HepG2 (cell line): ENCODE results near the gene CYP27B1. TPM values are rescaled to one million over a fixed set of nuclear protein-coding genes. Genes with fewer than 3 reads are reported as not detected.

Source experiments
- AGO1 ChIP-seq: fragments of 200-400 bp; formaldehyde crosslinking; IDR thresholded peaks from 2 replicates; pipeline ENCODE4 v1.6.1; 2017; ENCODE audit warnings: mild to moderate bottlenecking, low read depth, low read length, moderate library complexity; ENCODE audit not compliant: poor library complexity, severe bottlenecking
- ETV5 ChIP-seq: IDR thresholded peaks from 2 replicates; pipeline ENCODE4 v1.6.1; 2018; ENCODE audit warnings: missing biosample characterization, missing genetic modification reagents, inconsistent platforms, borderline replicate concordance
- GABPB1 ChIP-seq: IDR thresholded peaks from 2 replicates; pipeline ENCODE4 v1.6.1; 2016; ENCODE audit warnings: mild to moderate bottlenecking, missing genetic modification reagents, moderate library complexity, missing compliant biosample characterization
- HES4 ChIP-seq: sonication (generic); formaldehyde crosslinking; IDR thresholded peaks from 2 replicates; pipeline ENCODE4 v1.9.0; 2021; ENCODE audit warnings: mild to moderate bottlenecking, missing genetic modification reagents, borderline replicate concordance
- KMT2B ChIP-seq: IDR thresholded peaks from 2 replicates; pipeline ENCODE4 v1.6.1; 2016; ENCODE audit warnings: missing genetic modification reagents, missing compliant biosample characterization
- ZBTB38 ChIP-seq: sonication (generic); formaldehyde crosslinking; IDR thresholded peaks from 2 replicates; pipeline ENCODE4 v1.5.1; 2020; ENCODE audit warnings: mild to moderate bottlenecking, missing genetic modification reagents
- ZBTB7A ChIP-seq: sonication (generic); formaldehyde crosslinking; IDR thresholded peaks from 2 replicates; pipeline ENCODE4 v1.8.0; 2022; ENCODE audit warnings: mild to moderate bottlenecking, missing genetic modification reagents
- ZMYM2 ChIP-seq: sonication (generic); formaldehyde crosslinking; IDR thresholded peaks from 2 replicates; pipeline ENCODE4 v1.8.0; 2022; ENCODE audit warnings: mild to moderate bottlenecking, missing genetic modification reagents
- ZNF12 ChIP-seq: sonication (generic); formaldehyde crosslinking; IDR thresholded peaks from 2 replicates; pipeline ENCODE4 v1.5.0; 2020; ENCODE audit warnings: missing genetic modification reagents
- ZNF124 ChIP-seq: sonication (generic); formaldehyde crosslinking; IDR thresholded peaks from 2 replicates; pipeline ENCODE4 v1.4.0; 2020; ENCODE audit warnings: missing genetic modification reagents
- ZNF207 ChIP-seq: fragments of 450-650 bp; IDR thresholded peaks from 2 replicates; pipeline ENCODE4 v1.6.1; 2016; ENCODE audit warnings: antibody characterized with exemption, borderline replicate concordance
- ZNF430 ChIP-seq: sonication (generic); formaldehyde crosslinking; IDR thresholded peaks from 2 replicates; pipeline ENCODE4 v1.9.0; 2021; ENCODE audit warnings: mild to moderate bottlenecking, missing genetic modification reagents
- ZNF746 ChIP-seq: sonication (generic); formaldehyde crosslinking; IDR thresholded peaks from 2 replicates; pipeline ENCODE4 v1.8.0; 2022; ENCODE audit warnings: mild to moderate bottlenecking, missing genetic modification reagents
- ZNF773 ChIP-seq: sonication (generic); formaldehyde crosslinking; IDR thresholded peaks from 2 replicates; pipeline ENCODE4 v1.4.0; 2020; ENCODE audit warnings: missing genetic modification reagents, borderline replicate concordance
- ZNF878 ChIP-seq: sonication (generic); formaldehyde crosslinking; IDR thresholded peaks from 2 replicates; pipeline ENCODE4 v1.8.1; 2023; ENCODE audit warnings: mild to moderate bottlenecking, missing genetic modification reagents, moderate library complexity
- polyA plus RNA-seq, 8 experiments: library from polyadenylated mRNA; depleted of rRNA in 3 of 8; stranded (reverse) in 7 of 8; unstranded in 1 of 8; fragments of >200 nt; fragmentation: Illumina TruSeq in 4 of 8; extraction: Trizol in 4 of 8; gene quantifications; 2 replicates each; pipeline versions ENCODE4 v1.2.1 to v1.2.3, GENCODE V29; 2011 to 2016; ENCODE audit warnings: low read depth in 4 of 8, missing spikeins in 1 of 8, mixed read lengths in 1 of 8; ENCODE audit not compliant: insufficient read depth in 1 of 8
- total RNA-seq, 5 experiments: library from RNA; depleted of rRNA; stranded (reverse); fragments of >200 nt; fragmentation: Illumina TruSeq; extraction: Trizol; gene quantifications; 2 replicates each; pipeline ENCODE4 v1.2.3, GENCODE V29; 2016; ENCODE audit warnings: low read depth in 1 of 5
- TF ChIP-seq, protein P1 (sequence below): sonication (generic); formaldehyde crosslinking; conservative IDR thresholded peaks from 2 replicates; pipeline ENCODE4 v1.4.0; 2020; ENCODE audit warnings: missing genetic modification reagents
- TF ChIP-seq, protein P2 (sequence below): sonication (generic); formaldehyde crosslinking; IDR thresholded peaks from 2 replicates; pipeline ENCODE4 v1.5.0; 2020; ENCODE audit warnings: missing genetic modification reagents, mild to moderate bottlenecking, borderline replicate concordance
- TF ChIP-seq, protein P3 (sequence below): sonication (generic); formaldehyde crosslinking; IDR thresholded peaks from 2 replicates; pipeline ENCODE4 v1.5.0; 2020; ENCODE audit warnings: mild to moderate bottlenecking, missing genetic modification reagents, moderate library complexity
- TF ChIP-seq, protein P4 (sequence below): sonication (generic); formaldehyde crosslinking; IDR thresholded peaks from 2 replicates; pipeline ENCODE4 v1.4.0; 2020; ENCODE audit warnings: missing genetic modification reagents, borderline replicate concordance

Gene CYP27B1
- total and polyA plus RNA-seq, 2 of the 13 experiments (the other 11 are each of a cell fraction or from before 2014, with no cell fraction given): 2.3 to 3.0 TPM

DNA sequence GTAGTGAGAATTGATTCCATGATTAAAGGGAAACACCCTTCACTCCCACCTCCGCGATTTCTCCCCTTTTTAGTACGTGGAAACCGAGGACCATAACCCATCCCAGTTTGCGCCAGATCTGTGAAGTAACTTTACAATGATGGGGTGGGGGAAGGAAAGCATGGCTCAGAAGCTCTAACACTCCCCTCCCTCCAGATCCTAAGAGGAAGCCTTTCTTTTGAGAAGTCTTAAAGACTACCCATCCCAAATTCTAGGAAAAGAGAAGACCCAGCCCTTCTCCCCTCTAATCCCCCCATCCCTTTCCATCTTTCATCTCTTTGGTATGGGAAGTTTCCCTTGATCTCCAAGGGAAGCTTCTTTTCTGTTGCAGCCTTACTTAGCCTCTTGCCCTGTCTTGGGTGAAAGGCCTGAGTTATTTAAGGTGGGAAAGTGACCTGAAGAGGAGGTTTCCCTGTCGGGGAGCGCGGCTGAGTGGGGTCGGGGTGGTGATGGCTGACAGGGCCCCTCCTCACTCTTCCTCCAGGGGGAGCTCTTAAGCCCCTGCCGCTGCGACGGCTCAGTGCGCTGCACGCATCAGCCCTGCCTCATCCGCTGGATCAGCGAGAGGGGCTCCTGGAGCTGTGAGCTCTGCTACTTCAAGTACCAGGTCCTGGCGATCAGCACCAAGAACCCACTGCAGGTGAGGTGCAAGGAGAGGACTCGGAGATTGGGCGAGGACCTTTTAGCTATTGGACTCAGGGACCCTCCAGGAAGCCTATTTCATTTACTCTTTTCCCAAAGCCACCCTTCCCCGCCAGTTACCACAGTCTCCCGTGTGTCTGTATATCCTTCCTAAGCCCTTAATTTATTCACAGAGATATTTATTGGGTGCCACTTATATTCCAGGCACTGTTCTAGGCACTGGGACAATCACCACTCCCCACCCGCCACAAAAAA is 10.2 kb downstream of the CYP27B1 start (continued):
- TF ChIP-seq, protein P1, sequence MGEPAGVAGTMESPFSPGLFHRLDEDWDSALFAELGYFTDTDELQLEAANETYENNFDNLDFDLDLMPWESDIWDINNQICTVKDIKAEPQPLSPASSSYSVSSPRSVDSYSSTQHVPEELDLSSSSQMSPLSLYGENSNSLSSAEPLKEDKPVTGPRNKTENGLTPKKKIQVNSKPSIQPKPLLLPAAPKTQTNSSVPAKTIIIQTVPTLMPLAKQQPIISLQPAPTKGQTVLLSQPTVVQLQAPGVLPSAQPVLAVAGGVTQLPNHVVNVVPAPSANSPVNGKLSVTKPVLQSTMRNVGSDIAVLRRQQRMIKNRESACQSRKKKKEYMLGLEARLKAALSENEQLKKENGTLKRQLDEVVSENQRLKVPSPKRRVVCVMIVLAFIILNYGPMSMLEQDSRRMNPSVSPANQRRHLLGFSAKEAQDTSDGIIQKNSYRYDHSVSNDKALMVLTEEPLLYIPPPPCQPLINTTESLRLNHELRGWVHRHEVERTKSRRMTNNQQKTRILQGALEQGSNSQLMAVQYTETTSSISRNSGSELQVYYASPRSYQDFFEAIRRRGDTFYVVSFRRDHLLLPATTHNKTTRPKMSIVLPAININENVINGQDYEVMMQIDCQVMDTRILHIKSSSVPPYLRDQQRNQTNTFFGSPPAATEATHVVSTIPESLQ: no peak
- TF ChIP-seq ZMYM2 (CRISPR knock-in tag): no peak
- TF ChIP-seq, protein P2, sequence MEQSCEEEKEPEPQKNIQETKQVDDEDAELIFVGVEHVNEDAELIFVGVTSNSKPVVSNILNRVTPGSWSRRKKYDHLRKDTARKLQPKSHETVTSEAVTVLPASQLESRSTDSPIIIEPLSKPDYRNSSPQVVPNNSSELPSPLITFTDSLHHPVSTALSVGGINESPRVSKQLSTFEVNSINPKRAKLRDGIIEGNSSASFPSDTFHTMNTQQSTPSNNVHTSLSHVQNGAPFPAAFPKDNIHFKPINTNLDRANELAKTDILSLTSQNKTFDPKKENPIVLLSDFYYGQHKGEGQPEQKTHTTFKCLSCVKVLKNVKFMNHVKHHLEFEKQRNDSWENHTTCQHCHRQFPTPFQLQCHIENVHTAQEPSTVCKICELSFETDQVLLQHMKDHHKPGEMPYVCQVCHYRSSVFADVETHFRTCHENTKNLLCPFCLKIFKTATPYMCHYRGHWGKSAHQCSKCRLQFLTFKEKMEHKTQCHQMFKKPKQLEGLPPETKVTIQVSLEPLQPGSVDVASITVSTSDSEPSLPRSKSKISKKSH: 0 out of 2 replicates have a peak, but pooled peaks have one; percentile 56
- no peak for TF ChIP-seq ZNF746 (CRISPR knock-in tag)
- TF ChIP-seq ETV5 (CRISPR knock-in tag): 0 out of 2 replicates have a peak, but pooled peaks have one; percentile 23
- no peak for TF ChIP-seq ZNF773 (CRISPR knock-in tag)
- TF ChIP-seq KMT2B (CRISPR knock-in tag): 0 out of 2 replicates have a peak, but pooled peaks have one; percentile 50
- TF ChIP-seq HES4 (CRISPR knock-in tag): 0 out of 2 replicates have a peak, but pooled peaks have one; percentile 40
- TF ChIP-seq ZBTB38: peak; percentile 89
- no peak for TF ChIP-seq ZNF878 (CRISPR knock-in tag)
- TF ChIP-seq ZNF207: no peak
- 0 out of 2 replicates have a peak, but pooled peaks have one; percentile 20 for TF ChIP-seq ZNF430 (CRISPR knock-in tag)
- TF ChIP-seq ZBTB7A (CRISPR knock-in tag): peak; percentile 42; the same call in 1 of the 2 replicates
- TF ChIP-seq, protein P3, sequence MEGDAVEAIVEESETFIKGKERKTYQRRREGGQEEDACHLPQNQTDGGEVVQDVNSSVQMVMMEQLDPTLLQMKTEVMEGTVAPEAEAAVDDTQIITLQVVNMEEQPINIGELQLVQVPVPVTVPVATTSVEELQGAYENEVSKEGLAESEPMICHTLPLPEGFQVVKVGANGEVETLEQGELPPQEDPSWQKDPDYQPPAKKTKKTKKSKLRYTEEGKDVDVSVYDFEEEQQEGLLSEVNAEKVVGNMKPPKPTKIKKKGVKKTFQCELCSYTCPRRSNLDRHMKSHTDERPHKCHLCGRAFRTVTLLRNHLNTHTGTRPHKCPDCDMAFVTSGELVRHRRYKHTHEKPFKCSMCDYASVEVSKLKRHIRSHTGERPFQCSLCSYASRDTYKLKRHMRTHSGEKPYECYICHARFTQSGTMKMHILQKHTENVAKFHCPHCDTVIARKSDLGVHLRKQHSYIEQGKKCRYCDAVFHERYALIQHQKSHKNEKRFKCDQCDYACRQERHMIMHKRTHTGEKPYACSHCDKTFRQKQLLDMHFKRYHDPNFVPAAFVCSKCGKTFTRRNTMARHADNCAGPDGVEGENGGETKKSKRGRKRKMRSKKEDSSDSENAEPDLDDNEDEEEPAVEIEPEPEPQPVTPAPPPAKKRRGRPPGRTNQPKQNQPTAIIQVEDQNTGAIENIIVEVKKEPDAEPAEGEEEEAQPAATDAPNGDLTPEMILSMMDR: peak; percentile 94
- TF ChIP-seq ZNF124 (CRISPR knock-in tag): no peak
- TF ChIP-seq AGO1: peak; percentile 33
- TF ChIP-seq GABPB1 (CRISPR knock-in tag): peak; percentile 44; the same call in 1 of the 2 replicates
- TF ChIP-seq, protein P4, sequence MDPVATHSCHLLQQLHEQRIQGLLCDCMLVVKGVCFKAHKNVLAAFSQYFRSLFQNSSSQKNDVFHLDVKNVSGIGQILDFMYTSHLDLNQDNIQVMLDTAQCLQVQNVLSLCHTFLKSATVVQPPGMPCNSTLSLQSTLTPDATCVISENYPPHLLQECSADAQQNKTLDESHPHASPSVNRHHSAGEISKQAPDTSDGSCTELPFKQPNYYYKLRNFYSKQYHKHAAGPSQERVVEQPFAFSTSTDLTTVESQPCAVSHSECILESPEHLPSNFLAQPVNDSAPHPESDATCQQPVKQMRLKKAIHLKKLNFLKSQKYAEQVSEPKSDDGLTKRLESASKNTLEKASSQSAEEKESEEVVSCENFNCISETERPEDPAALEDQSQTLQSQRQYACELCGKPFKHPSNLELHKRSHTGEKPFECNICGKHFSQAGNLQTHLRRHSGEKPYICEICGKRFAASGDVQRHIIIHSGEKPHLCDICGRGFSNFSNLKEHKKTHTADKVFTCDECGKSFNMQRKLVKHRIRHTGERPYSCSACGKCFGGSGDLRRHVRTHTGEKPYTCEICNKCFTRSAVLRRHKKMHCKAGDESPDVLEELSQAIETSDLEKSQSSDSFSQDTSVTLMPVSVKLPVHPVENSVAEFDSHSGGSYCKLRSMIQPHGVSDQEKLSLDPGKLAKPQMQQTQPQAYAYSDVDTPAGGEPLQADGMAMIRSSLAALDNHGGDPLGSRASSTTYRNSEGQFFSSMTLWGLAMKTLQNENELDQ (CRISPR knock-in tag): no peak
- TF ChIP-seq ZNF12 (CRISPR knock-in tag): peak; percentile 68; the same call in 1 of the 2 replicates
